ENCODE measurements around the gene LEF1.
"Not testable (repeated sequence)": the region's sequence is repeated elsewhere in the genome, so short reads cannot be mapped to it uniquely, and the experiment has no call there.

LEF1 gene

GRCh38 chr4:108031427-108032083, 137.2 kb downstream of the LEF1 start:
- no peak for DNase-seq

GRCh38 chr4:108030332-108030731, 138.4 kb downstream of the LEF1 start:
- no peak for DNase-seq

- DNase-seq: no peak
Measured at GRCh38 chr4:108029731-108030130, 139.0 kb downstream of the LEF1 start.

- DNase-seq: no peak
Measured at GRCh38 chr4:108029016-108029720, 139.6 kb downstream of the LEF1 start.

- no peak for DNase-seq
Measured at GRCh38 chr4:108024878-108025165, 143.9 kb downstream of the LEF1 start.

- DNase-seq: no peak
Measured at GRCh38 chr4:108024085-108024877, 144.5 kb downstream of the LEF1 start.

- DNase-seq: no peak
Measured at GRCh38 chr4:108018884-108019187, 149.9 kb downstream of the LEF1 start.

- DNase-seq: no peak
Measured at GRCh38 chr4:108018040-108018883, 150.5 kb downstream of the LEF1 start.

GRCh38 chr4:108013955-108014354, 154.8 kb downstream of the LEF1 start:
- no peak for DNase-seq

- no peak for DNase-seq
Measured at GRCh38 chr4:108013327-108013726, 155.4 kb downstream of the LEF1 start.

- DNase-seq: not testable (repeated sequence)
Measured at GRCh38 chr4:108012382-108012781, 156.3 kb downstream of the LEF1 start.

- no peak for DNase-seq
Measured at GRCh38 chr4:108010167-108010566, 158.6 kb downstream of the LEF1 start.

GRCh38 chr4:108008721-108009120, 160.0 kb downstream of the LEF1 start:
- DNase-seq: no peak

- no peak for DNase-seq
Measured at GRCh38 chr4:108007984-108008383, 160.7 kb downstream of the LEF1 start.

- no peak for DNase-seq
Measured at GRCh38 chr4:108006361-108006760, 162.4 kb downstream of the LEF1 start.

- DNase-seq: no peak
Measured at GRCh38 chr4:108005807-108006206, 162.9 kb downstream of the LEF1 start.

- DNase-seq: no peak
Measured at GRCh38 chr4:108004646-108005045, 164.1 kb downstream of the LEF1 start.

- DNase-seq: no peak
Measured at GRCh38 chr4:108003982-108004515, 164.7 kb downstream of the LEF1 start.

GRCh38 chr4:108001540-108002135, 167.1 kb downstream of the LEF1 start:
- DNase-seq: no peak

- no peak for DNase-seq
Measured at GRCh38 chr4:107999932-108000539, 168.7 kb downstream of the LEF1 start.

- DNase-seq: no peak
Measured at GRCh38 chr4:107997794-107998193, 170.9 kb downstream of the LEF1 start.

Data from right kidney (tissue), 1 donor.